ENCODE measurements around the gene TWF2. TPM values are rescaled to one million over a fixed set of nuclear protein-coding genes. Genes with fewer than 3 reads are reported as not detected.

The TWF2 gene
- polyA plus RNA-seq, 3 donors = 141 to 199 (median 176) TPM

- H3K79me2 ChIP-seq (ENCODE audit: insufficient read depth, low read length) = peaks cover 40% of the 10 kb centered on the region
- intact Hi-C loops (cut with micrococcal nuclease) = loop anchor here in 1 of 2 donors (5.0 kb wide), 1 partner anchor 53 kb away; no protein-coding TSS in a partner anchor
- no peak overlapping the region for H2AFZ ChIP-seq (ENCODE audit: insufficient read depth, low read depth, low read length, poor library complexity, severe bottlenecking)
- TF ChIP-seq CTCF (IDR thresholded peaks at IDR 0.05) = no peak
- no peak overlapping the region for H3K9ac ChIP-seq (ENCODE audit: insufficient read depth, low read length, poor library complexity, severe bottlenecking)
- H3K4me1 ChIP-seq (ENCODE audit: control insufficient read depth in 1 of 2, insufficient read depth in 2 of 2, low read length in 2 of 2) = peaks cover 23 to 25% of the 10 kb centered on the region in 2 donors
- H3K4me2 ChIP-seq (replicated peaks; ENCODE audit: extremely low read depth, low read length, poor library complexity, severe bottlenecking) = peak overlapping the region; percentile 50
- WGBS (ENCODE audit: insufficient coverage) = no CpG with 5 or more reads among the region's 6 CpGs
- Mint-ChIP-seq H3K9me3 (no peaks in the 10 kb centered on the region), H3K4me1 (peaks cover 35% of the 10 kb centered on the region), H3K27me3 (ENCODE audit: low read depth in 3 of 3) (peaks cover 0 to 3% (median 0%) of the 10 kb centered on the region in 3 donors), H3K36me3 (peaks cover 92 to 96% of the 10 kb centered on the region in 2 donors), H3K27ac (peak overlapping the region; percentile 83 to 95 (median 91)), H3K4me3 (peak overlapping the region in 1 of 2 donors; percentile 35)
- peak overlapping the region in 1 of 3 experiments; percentile 48 for H3K4me3 ChIP-seq (replicated peaks in 1 of 3; ENCODE audit: low read depth in 2 of 3, low read length in 3 of 3)
- H4K20me1 ChIP-seq (ENCODE audit: insufficient read depth, low read length) = peaks cover 3% of the 10 kb centered on the region
- DNase-seq = peak; percentile 89 to 94 (median 93)
- H3K36me3 ChIP-seq (replicated peaks in 1 of 2; ENCODE audit: control insufficient read depth in 1 of 2, insufficient read depth in 2 of 2, low read length in 2 of 2) = peaks cover 88 to 94% of the 10 kb centered on the region in 2 donors
- H3K27ac ChIP-seq (ENCODE audit: low read depth in 1 of 2, low read length in 2 of 2) = peak overlapping the region; percentile 60 to 77
- H3K9me3 ChIP-seq (replicated peaks in 1 of 2; ENCODE audit: control insufficient read depth in 1 of 2, insufficient read depth in 1 of 2, low read length in 2 of 2) = no peaks in the 10 kb centered on the region
- H3K27me3 ChIP-seq (ENCODE audit: control insufficient read depth in 2 of 2, insufficient read depth in 2 of 2, low read length in 2 of 2) = no peaks in the 10 kb centered on the region
Measured at GRCh38 chr3:52210550-52211046, 28.4 kb downstream of the TWF2 start.

- peaks cover 92 to 96% of the 10 kb centered on the region in 2 donors for H3K36me3 Mint-ChIP-seq
- Histone ChIP-seq H3K4me2 (replicated peaks; ENCODE audit: extremely low read depth, low read length, poor library complexity, severe bottlenecking) (peak overlapping the region; percentile 50), H3K27ac (ENCODE audit: low read depth in 1 of 2, low read length in 2 of 2) (peak overlapping the region; percentile 60 to 77), H2AFZ (ENCODE audit: insufficient read depth, low read depth, low read length, poor library complexity, severe bottlenecking) (no peak overlapping the region), H3K9ac (ENCODE audit: insufficient read depth, low read length, poor library complexity, severe bottlenecking) (no peak overlapping the region), H3K9me3 (replicated peaks in 1 of 2; ENCODE audit: control insufficient read depth in 1 of 2, insufficient read depth in 1 of 2, low read length in 2 of 2) (no peaks in the 10 kb centered on the region), H3K4me1 (ENCODE audit: control insufficient read depth in 1 of 2, insufficient read depth in 2 of 2, low read length in 2 of 2) (peaks cover 23 to 26% of the 10 kb centered on the region in 2 donors), H3K27me3 (ENCODE audit: control insufficient read depth in 2 of 2, insufficient read depth in 2 of 2, low read length in 2 of 2) (no peaks in the 10 kb centered on the region), H3K79me2 (ENCODE audit: insufficient read depth, low read length) (peaks cover 46% of the 10 kb centered on the region), H3K4me3 (replicated peaks in 1 of 3; ENCODE audit: low read depth in 2 of 3, low read length in 3 of 3) (peak overlapping the region in 1 of 3 experiments; percentile 48), H4K20me1 (ENCODE audit: insufficient read depth, low read length) (peaks cover 2% of the 10 kb centered on the region), H3K36me3 (replicated peaks in 1 of 2; ENCODE audit: control insufficient read depth in 1 of 2, insufficient read depth in 2 of 2, low read length in 2 of 2) (peaks cover 88 to 94% of the 10 kb centered on the region in 2 donors)
- peak overlapping the region; percentile 83 to 95 (median 91) for H3K27ac Mint-ChIP-seq
- no peak for TF ChIP-seq CTCF (IDR thresholded peaks at IDR 0.05)
- H3K4me1 Mint-ChIP-seq = peaks cover 33% of the 10 kb centered on the region
- H3K4me3 Mint-ChIP-seq = no peak overlapping the region
- intact Hi-C loops (cut with micrococcal nuclease) = loop anchor here in 1 of 2 donors (5.0 kb wide), 1 partner anchor 53 kb away; no protein-coding TSS in a partner anchor
- no peak for DNase-seq
- H3K27me3 Mint-ChIP-seq (ENCODE audit: low read depth in 3 of 3) = peaks cover 0 to 3% (median 0%) of the 10 kb centered on the region in 3 donors
- H3K9me3 Mint-ChIP-seq = no peaks in the 10 kb centered on the region
Measured at GRCh38 chr3:52210037-52210436, 28.9 kb downstream of the TWF2 start.

Data from CD14-positive monocyte (primary cell).